ENCODE measurements around the gene PCBP2. TPM values are rescaled to one million over a fixed set of nuclear protein-coding genes. Genes with fewer than 3 reads are reported as not detected.

The PCBP2 gene
- total RNA-seq, 1 experiment from 2014 or later = 196 TPM

- Histone ChIP-seq H3K36me3 (replicated peaks; ENCODE audit: control insufficient read depth, insufficient read depth, low read length) (peaks cover 12% of the 10 kb centered on the region), H3K4me3 (ENCODE audit: insufficient read depth, low read depth, low read length) (peak within 1 kb of the TSS; percentile 75), H3K27me3 (ENCODE audit: control insufficient read depth, insufficient read depth, low read length) (no peaks in the 10 kb centered on the region)
- peak; percentile 97 for DNase-seq
Observed at GRCh38 chr12:53500776-53501614, 49.1 kb downstream of the PCBP2 start, which contains the start of gene TARBP2. Gene TARBP2 (plus strand): TSS chr12:53501283. CDS start chr12:53501409, 126 bp downstream.

GRCh38 chr12:53501615-53502181, 49.8 kb downstream of the PCBP2 start:
- Histone ChIP-seq H3K36me3 (replicated peaks; ENCODE audit: control insufficient read depth, insufficient read depth, low read length) (peaks cover 16% of the 10 kb centered on the region), H3K4me3 (ENCODE audit: insufficient read depth, low read depth, low read length) (peak overlapping the region; percentile 75), H3K27me3 (ENCODE audit: control insufficient read depth, insufficient read depth, low read length) (no peaks in the 10 kb centered on the region)
- no peak for DNase-seq

GRCh38 chr12:53502331-53502730, 50.4 kb downstream of the PCBP2 start:
- no peak overlapping the region for H3K4me3 ChIP-seq (ENCODE audit: insufficient read depth, low read depth, low read length)
- no peak for DNase-seq
- no peaks in the 10 kb centered on the region for H3K27me3 ChIP-seq (ENCODE audit: control insufficient read depth, insufficient read depth, low read length)
- peaks cover 16% of the 10 kb centered on the region for H3K36me3 ChIP-seq (replicated peaks; ENCODE audit: control insufficient read depth, insufficient read depth, low read length)

GRCh38 chr12:53502983-53503728, 51.3 kb downstream of the PCBP2 start:
- DNase-seq = no peak
- Histone ChIP-seq H3K27me3 (ENCODE audit: control insufficient read depth, insufficient read depth, low read length) (no peaks in the 10 kb centered on the region), H3K4me3 (ENCODE audit: insufficient read depth, low read depth, low read length) (no peak overlapping the region), H3K36me3 (replicated peaks; ENCODE audit: control insufficient read depth, insufficient read depth, low read length) (peaks cover 16% of the 10 kb centered on the region)

GRCh38 chr12:53504004-53504920, 52.4 kb downstream of the PCBP2 start:
- no peak for DNase-seq

GRCh38 chr12:53505086-53505485, 53.2 kb downstream of the PCBP2 start:
- no peak for DNase-seq
- Histone ChIP-seq H3K4me3 (ENCODE audit: insufficient read depth, low read depth, low read length) (no peak overlapping the region), H3K27me3 (ENCODE audit: control insufficient read depth, insufficient read depth, low read length) (no peaks in the 10 kb centered on the region), H3K36me3 (replicated peaks; ENCODE audit: control insufficient read depth, insufficient read depth, low read length) (peaks cover 16% of the 10 kb centered on the region)

More at GRCh38 chr12:53504004-53504920, 52.4 kb downstream of the PCBP2 start:
- Histone ChIP-seq H3K36me3 (replicated peaks; ENCODE audit: control insufficient read depth, insufficient read depth, low read length) (peaks cover 16% of the 10 kb centered on the region), H3K27me3 (ENCODE audit: control insufficient read depth, insufficient read depth, low read length) (no peaks in the 10 kb centered on the region), H3K4me3 (ENCODE audit: insufficient read depth, low read depth, low read length) (no peak overlapping the region)

GRCh38 chr12:53505555-53506449, 53.9 kb downstream of the PCBP2 start:
- peaks cover 16% of the 10 kb centered on the region for H3K36me3 ChIP-seq (replicated peaks; ENCODE audit: control insufficient read depth, insufficient read depth, low read length)
- H3K27me3 ChIP-seq (ENCODE audit: control insufficient read depth, insufficient read depth, low read length) = no peaks in the 10 kb centered on the region
- no peak for DNase-seq
- no peak overlapping the region for H3K4me3 ChIP-seq (ENCODE audit: insufficient read depth, low read depth, low read length)

GRCh38 chr12:53506450-53506785, 54.5 kb downstream of the PCBP2 start:
- no peak for DNase-seq
- Histone ChIP-seq H3K27me3 (ENCODE audit: control insufficient read depth, insufficient read depth, low read length) (no peaks in the 10 kb centered on the region), H3K36me3 (replicated peaks; ENCODE audit: control insufficient read depth, insufficient read depth, low read length) (peaks cover 16% of the 10 kb centered on the region), H3K4me3 (ENCODE audit: insufficient read depth, low read depth, low read length) (no peak overlapping the region)

GRCh38 chr12:53506881-53507602, 55.1 kb downstream of the PCBP2 start, which contains the start of gene NPFF:
Gene NPFF (minus strand): TSS chr12:53507484. CDS start chr12:53507474, 10 bp downstream.
- no peak within 1 kb of the TSS for H3K4me3 ChIP-seq (ENCODE audit: insufficient read depth, low read depth, low read length)
- no peak for DNase-seq
- no peaks in the 10 kb centered on the region for H3K27me3 ChIP-seq (ENCODE audit: control insufficient read depth, insufficient read depth, low read length)
- H3K36me3 ChIP-seq (replicated peaks; ENCODE audit: control insufficient read depth, insufficient read depth, low read length) = peaks cover 16% of the 10 kb centered on the region

- Histone ChIP-seq H3K36me3 (replicated peaks; ENCODE audit: control insufficient read depth, insufficient read depth, low read length) (peaks cover 16% of the 10 kb centered on the region), H3K4me3 (ENCODE audit: insufficient read depth, low read depth, low read length) (no peak overlapping the region), H3K27me3 (ENCODE audit: control insufficient read depth, insufficient read depth, low read length) (no peaks in the 10 kb centered on the region)
- DNase-seq = no peak
Observed at GRCh38 chr12:53507603-53507885, 55.6 kb downstream of the PCBP2 start.

- peak; percentile 87 for DNase-seq
- Histone ChIP-seq H3K36me3 (replicated peaks; ENCODE audit: control insufficient read depth, insufficient read depth, low read length) (peaks cover 16% of the 10 kb centered on the region), H3K27me3 (ENCODE audit: control insufficient read depth, insufficient read depth, low read length) (no peaks in the 10 kb centered on the region), H3K4me3 (ENCODE audit: insufficient read depth, low read depth, low read length) (no peak overlapping the region)
Observed at GRCh38 chr12:53508534-53509170, 56.8 kb downstream of the PCBP2 start.

- Histone ChIP-seq H3K4me3 (ENCODE audit: insufficient read depth, low read depth, low read length) (no peak overlapping the region), H3K27me3 (ENCODE audit: control insufficient read depth, insufficient read depth, low read length) (no peaks in the 10 kb centered on the region), H3K36me3 (replicated peaks; ENCODE audit: control insufficient read depth, insufficient read depth, low read length) (peaks cover 8% of the 10 kb centered on the region)
- DNase-seq = no peak
Observed at GRCh38 chr12:53510181-53510812, 58.4 kb downstream of the PCBP2 start.

Data from H7 (cell line).